Measurements from ENCODE around the gene C1orf35. TPM values are rescaled to one million over a fixed set of nuclear protein-coding genes. Genes with fewer than 3 reads are reported as not detected.

Gene C1orf35
- total and polyA plus RNA-seq, 9 of the 15 experiments (the other 6 are each of a cell fraction or from before 2014, with no cell fraction given) = 3.2 to 48.7 (median 12.5) TPM

- TF ChIP-seq ZNF263 (CRISPR knock-in tag; IDR thresholded peaks at IDR 0.05; ENCODE audit: borderline replicate concordance) (no peak), ZNF79 (CRISPR knock-in tag; IDR thresholded peaks at IDR 0.05; ENCODE audit: low read depth) (no peak)
Observed at GRCh38 chr1:228141226-228142044, 38.3 kb upstream of the C1orf35 start (continued).

GRCh38 chr1:228140724-228141225 is 37.6 kb upstream of the C1orf35 start:
- DNase-seq (ENCODE audit: extremely low read depth in 1 of 4, low spot score in 3 of 4) (no peak), FAIRE-seq (no peak), ATAC-seq (no peak)
- 2% methylated on average over 25 of the region's 25 CpGs for WGBS (ENCODE audit: insufficient coverage, low coverage, missing lambda C conversion rate)
- Histone ChIP-seq H3K36me3 (ENCODE audit: control insufficient read depth, insufficient read depth, low read length) (peaks cover 24% of the 10 kb centered on the region; the same call in 2 of the 3 replicates), H3K79me2 (ENCODE audit: control insufficient read depth, insufficient read depth, low read length) (peaks cover 57% of the 10 kb centered on the region), H2AFZ (ENCODE audit: low read depth, low read length) (peak overlapping the region; percentile 86; the same call in 1 of the 2 replicates), H3K9ac (ENCODE audit: insufficient read depth in 1 of 2, low read depth in 2 of 2, low read length in 2 of 2) (peak overlapping the region; percentile 90 to 98), H3K9me3 (replicated peaks; ENCODE audit: control insufficient read depth, insufficient read depth, low read depth, low read length) (no peaks in the 10 kb centered on the region), H4K20me1 (replicated peaks; ENCODE audit: control insufficient read depth, insufficient read depth, low read length) (peaks cover 51% of the 10 kb centered on the region), H3K27ac (ENCODE audit: extremely low read depth, low read depth, low read length) (peak overlapping the region; percentile 96), H3K27me3 (ENCODE audit: control insufficient read depth in 2 of 2, insufficient read depth in 2 of 2, low read length in 2 of 2) (no peaks in the 10 kb centered on the region), H3K4me1 (replicated peaks in 1 of 2; ENCODE audit: control insufficient read depth in 2 of 2, insufficient read depth in 2 of 2, low read length in 2 of 2) (peaks cover 52 to 68% of the 10 kb centered on the region in 2 experiments), H3K4me3 (peak overlapping the region; percentile 92), H3K9me1 (ENCODE audit: control insufficient read depth, insufficient read depth, low read length) (peaks cover 17% of the 10 kb centered on the region), H3K4me2 (ENCODE audit: insufficient read depth, low read length) (peak overlapping the region; percentile 92)
- ChIA-PET POLR2A (interaction anchor here (0.5 to 2.7 kb wide), 9 partner anchors 9 to 65 kb away, joined by 3 to 11 read pairs (median 4); partner anchors contain the start of genes GJC2 and IBA57), CTCF (ENCODE audit: low intra/inter-chr PET ratio) (interaction anchor here (0.7 to 0.9 kb wide), 2 partner anchors 24 to 58 kb away, joined by 3 to 4 read pairs; partner anchors contain the start of gene ARF1)
- in situ Hi-C loops (cut with MboI) = no loop called here
- no TSS peak for BruUV-seq (replicated peaks)
- intact Hi-C loops (cut with micrococcal nuclease) = loop anchor here (1.0 to 2.0 kb wide), 2 partner anchors 26 to 56 kb away; no protein-coding TSS in a partner anchor
- no peak for TF ChIP-seq BACH1 (tag; IDR thresholded peaks at IDR 0.05)
- TF ChIP-seq XRCC5 (IDR thresholded peaks at IDR 0.05; ENCODE audit: low read depth, low read length) = no peak
- TF ChIP-seq ZNF224 (CRISPR knock-in tag; IDR thresholded peaks at IDR 0.05) = 0 out of 2 replicates have a peak, but pooled peaks have one; percentile 37
- TF ChIP-seq ZNF778 (CRISPR knock-in tag; IDR thresholded peaks at IDR 0.05) = no peak
- no peak; the same call in 1 of the 2 replicates for TF ChIP-seq NFIC (IDR thresholded peaks at IDR 0.05)
- no peak for TF ChIP-seq TSC22D4 (tag; IDR thresholded peaks at IDR 0.05)
- no peak for TF ChIP-seq ZSCAN29 (IDR thresholded peaks at IDR 0.05)
- no peak for TF ChIP-seq NR2F6 (CRISPR knock-in tag; IDR thresholded peaks at IDR 0.05)
- no peak for TF ChIP-seq VEZF1 (CRISPR knock-in tag; IDR thresholded peaks at IDR 0.05)
- no peak for TF ChIP-seq ZNF518B (CRISPR knock-in tag; IDR thresholded peaks at IDR 0.05)
- no peak for TF ChIP-seq ZNF124 (CRISPR knock-in tag; IDR thresholded peaks at IDR 0.05)
- TF ChIP-seq GTF2A2 (tag; IDR thresholded peaks at IDR 0.05) = peak; percentile 56; the same call in 1 of the 2 replicates
